ENCODE data around the gene USP22. TPM values are rescaled to one million over a fixed set of nuclear protein-coding genes. Genes with fewer than 3 reads are reported as not detected.

USP22 gene
- total and polyA plus RNA-seq, 10 of the 15 experiments (the other 5 are each of a cell fraction or from before 2014, with no cell fraction given) = 10.8 to 218 (median 98.8) TPM

GRCh38 chr17:21078016-21078780, 35.4 kb upstream of the USP22 start (continued):
- no peak for TF ChIP-seq ZBTB4 (CRISPR knock-in tag; IDR thresholded peaks at IDR 0.05)

DNA sequence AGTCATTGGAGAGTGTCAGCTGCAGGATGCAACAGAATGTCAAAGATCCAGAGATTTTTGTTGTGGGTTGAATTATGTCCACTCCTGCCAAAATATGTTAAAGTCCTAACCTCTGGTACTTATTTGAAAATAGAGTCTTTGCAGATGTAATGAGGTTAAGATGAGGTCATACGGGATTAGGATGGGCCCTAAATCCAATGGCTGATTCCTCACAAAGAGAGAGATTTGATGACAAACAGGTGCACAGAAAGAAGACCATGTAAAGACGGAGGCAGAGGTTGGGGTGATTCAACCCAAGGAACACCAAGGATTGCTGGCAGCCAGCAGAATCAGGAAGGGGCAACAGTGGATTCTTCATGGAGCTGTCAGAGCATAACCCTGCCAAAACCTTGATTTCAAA, 34.5 kb upstream of the USP22 start:
- intact Hi-C loops (cut with micrococcal nuclease; ENCODE audit: unreplicated experiment) (no loop called here), in situ Hi-C loops (cut with MboI) (no loop called here)
- Histone ChIP-seq H3K4me1 (ENCODE audit: control insufficient read depth, insufficient read depth, low read length) (no peaks in the 10 kb centered on the region), H3K27ac (ENCODE audit: control insufficient read depth, insufficient read depth) (no peak overlapping the region), H3K4me3 (no peak overlapping the region), H4K20me1 (ENCODE audit: control insufficient read depth, insufficient read depth) (no peaks in the 10 kb centered on the region), H3K27me3 (replicated peaks in 1 of 2; ENCODE audit: control insufficient read depth in 2 of 2, insufficient read depth in 2 of 2, low read length in 1 of 2) (no peaks in the 10 kb centered on the region), H3K9me3 (replicated peaks; ENCODE audit: control insufficient read depth, insufficient read depth, low read length) (no peaks in the 10 kb centered on the region; the same call in 2 of the 3 replicates), H2AFZ (ENCODE audit: control insufficient read depth, low read depth, low read length) (no peak overlapping the region), H3K79me2 (ENCODE audit: control insufficient read depth, insufficient read depth, low read length) (no peaks in the 10 kb centered on the region), H3K9ac (ENCODE audit: control insufficient read depth, insufficient read depth, low read length) (no peak overlapping the region), H3K4me2 (ENCODE audit: control insufficient read depth, insufficient read depth) (no peak overlapping the region), H3K36me3 (ENCODE audit: control insufficient read depth in 2 of 2, insufficient read depth in 2 of 2, low read length in 1 of 2) (no peaks in the 10 kb centered on the region)
- no peak for FAIRE-seq
- ChIA-PET CTCF (interaction anchor here (0.9 to 1.6 kb wide), 3 partner anchors 22 to 42 kb away, joined by 3 to 4 read pairs (median 3); no protein-coding TSS in a partner anchor), SMC1A (ENCODE audit: uncharacterized antibody, unreplicated experiment) (no interaction called here), RAD21 (ENCODE audit: unreplicated experiment) (no interaction called here), POLR2A (interaction anchor here (0.6 kb wide), 1 partner anchor 24 kb away, joined by 3 read pairs; no protein-coding TSS in a partner anchor)
- ATAC-seq = no peak
- WGBS (ENCODE audit: insufficient coverage, insufficient replicate concordance, low lambda C conversion rate, missing lambda C conversion rate) = 51% methylated on average over 2 of the region's 2 CpGs
- no peak for DNase-seq (ENCODE audit: low read depth, low spot score)
- BruUV-seq (replicated peaks) = no TSS peak
- TF ChIP-seq PRDM15 (CRISPR knock-in tag; IDR thresholded peaks at IDR 0.05) (no peak), GABPA (IDR thresholded peaks at IDR 0.05; ENCODE audit: low read depth) (no peak), NRF1 (conservative IDR thresholded peaks at IDR 0.05; ENCODE audit: low read depth, low read length) (no peak), CREB1 (IDR thresholded peaks at IDR 0.05; ENCODE audit: low read depth) (no peak), STAT3 (IDR thresholded peaks at IDR 0.05; ENCODE audit: low read depth, low read length) (no peak)
- TF ChIP-seq, protein P1, sequence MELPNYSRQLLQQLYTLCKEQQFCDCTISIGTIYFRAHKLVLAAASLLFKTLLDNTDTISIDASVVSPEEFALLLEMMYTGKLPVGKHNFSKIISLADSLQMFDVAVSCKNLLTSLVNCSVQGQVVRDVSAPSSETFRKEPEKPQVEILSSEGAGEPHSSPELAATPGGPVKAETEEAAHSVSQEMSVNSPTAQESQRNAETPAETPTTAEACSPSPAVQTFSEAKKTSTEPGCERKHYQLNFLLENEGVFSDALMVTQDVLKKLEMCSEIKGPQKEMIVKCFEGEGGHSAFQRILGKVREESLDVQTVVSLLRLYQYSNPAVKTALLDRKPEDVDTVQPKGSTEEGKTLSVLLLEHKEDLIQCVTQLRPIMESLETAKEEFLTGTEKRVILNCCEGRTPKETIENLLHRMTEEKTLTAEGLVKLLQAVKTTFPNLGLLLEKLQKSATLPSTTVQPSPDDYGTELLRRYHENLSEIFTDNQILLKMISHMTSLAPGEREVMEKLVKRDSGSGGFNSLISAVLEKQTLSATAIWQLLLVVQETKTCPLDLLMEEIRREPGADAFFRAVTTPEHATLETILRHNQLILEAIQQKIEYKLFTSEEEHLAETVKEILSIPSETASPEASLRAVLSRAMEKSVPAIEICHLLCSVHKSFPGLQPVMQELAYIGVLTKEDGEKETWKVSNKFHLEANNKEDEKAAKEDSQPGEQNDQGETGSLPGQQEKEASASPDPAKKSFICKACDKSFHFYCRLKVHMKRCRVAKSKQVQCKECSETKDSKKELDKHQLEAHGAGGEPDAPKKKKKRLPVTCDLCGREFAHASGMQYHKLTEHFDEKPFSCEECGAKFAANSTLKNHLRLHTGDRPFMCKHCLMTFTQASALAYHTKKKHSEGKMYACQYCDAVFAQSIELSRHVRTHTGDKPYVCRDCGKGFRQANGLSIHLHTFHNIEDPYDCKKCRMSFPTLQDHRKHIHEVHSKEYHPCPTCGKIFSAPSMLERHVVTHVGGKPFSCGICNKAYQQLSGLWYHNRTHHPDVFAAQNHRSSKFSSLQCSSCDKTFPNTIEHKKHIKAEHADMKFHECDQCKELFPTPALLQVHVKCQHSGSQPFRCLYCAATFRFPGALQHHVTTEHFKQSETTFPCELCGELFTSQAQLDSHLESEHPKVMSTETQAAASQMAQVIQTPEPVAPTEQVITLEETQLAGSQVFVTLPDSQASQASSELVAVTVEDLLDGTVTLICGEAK (IDR thresholded peaks at IDR 0.05; ENCODE audit: borderline replicate concordance) = no peak
- TF ChIP-seq, protein P2, sequence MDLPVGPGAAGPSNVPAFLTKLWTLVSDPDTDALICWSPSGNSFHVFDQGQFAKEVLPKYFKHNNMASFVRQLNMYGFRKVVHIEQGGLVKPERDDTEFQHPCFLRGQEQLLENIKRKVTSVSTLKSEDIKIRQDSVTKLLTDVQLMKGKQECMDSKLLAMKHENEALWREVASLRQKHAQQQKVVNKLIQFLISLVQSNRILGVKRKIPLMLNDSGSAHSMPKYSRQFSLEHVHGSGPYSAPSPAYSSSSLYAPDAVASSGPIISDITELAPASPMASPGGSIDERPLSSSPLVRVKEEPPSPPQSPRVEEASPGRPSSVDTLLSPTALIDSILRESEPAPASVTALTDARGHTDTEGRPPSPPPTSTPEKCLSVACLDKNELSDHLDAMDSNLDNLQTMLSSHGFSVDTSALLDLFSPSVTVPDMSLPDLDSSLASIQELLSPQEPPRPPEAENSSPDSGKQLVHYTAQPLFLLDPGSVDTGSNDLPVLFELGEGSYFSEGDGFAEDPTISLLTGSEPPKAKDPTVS (IDR thresholded peaks at IDR 0.05; ENCODE audit: low read depth, low read length) = no peak
